ENCODE measurements around the gene SORCS2.

DNA sequence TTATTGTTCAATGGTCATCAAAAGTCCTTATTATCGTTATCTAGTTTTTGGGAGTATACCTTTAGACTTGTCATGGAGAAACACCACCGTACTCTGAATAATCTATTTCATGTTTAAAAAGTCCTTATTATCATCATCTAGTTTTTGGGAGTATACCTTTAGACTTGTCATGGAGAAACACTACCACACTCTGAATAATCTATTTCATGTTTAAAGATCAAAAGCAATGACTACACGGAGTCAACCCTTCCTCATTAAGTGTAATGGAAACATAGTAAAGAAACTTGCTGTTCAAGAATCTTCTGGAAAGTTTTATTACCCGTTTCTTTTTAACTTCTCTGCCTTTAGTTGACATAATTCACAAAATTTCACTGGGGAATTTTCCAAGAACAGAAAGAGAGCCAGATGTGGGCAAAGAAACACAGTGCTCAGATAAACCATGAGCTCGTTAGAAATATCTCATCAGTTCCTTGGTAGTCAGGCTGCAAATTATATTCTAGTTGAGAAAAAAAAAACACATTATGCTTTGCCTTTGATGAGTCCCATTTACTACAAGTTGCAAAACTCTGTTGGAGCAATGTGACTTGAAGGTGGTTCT, 588.5 kb downstream of the SORCS2 start:
- TF ChIP-seq, protein P1, sequence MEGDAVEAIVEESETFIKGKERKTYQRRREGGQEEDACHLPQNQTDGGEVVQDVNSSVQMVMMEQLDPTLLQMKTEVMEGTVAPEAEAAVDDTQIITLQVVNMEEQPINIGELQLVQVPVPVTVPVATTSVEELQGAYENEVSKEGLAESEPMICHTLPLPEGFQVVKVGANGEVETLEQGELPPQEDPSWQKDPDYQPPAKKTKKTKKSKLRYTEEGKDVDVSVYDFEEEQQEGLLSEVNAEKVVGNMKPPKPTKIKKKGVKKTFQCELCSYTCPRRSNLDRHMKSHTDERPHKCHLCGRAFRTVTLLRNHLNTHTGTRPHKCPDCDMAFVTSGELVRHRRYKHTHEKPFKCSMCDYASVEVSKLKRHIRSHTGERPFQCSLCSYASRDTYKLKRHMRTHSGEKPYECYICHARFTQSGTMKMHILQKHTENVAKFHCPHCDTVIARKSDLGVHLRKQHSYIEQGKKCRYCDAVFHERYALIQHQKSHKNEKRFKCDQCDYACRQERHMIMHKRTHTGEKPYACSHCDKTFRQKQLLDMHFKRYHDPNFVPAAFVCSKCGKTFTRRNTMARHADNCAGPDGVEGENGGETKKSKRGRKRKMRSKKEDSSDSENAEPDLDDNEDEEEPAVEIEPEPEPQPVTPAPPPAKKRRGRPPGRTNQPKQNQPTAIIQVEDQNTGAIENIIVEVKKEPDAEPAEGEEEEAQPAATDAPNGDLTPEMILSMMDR (conservative IDR thresholded peaks at IDR 0.05; ENCODE audit: low read depth, low read length) = no peak
- no peak for TF ChIP-seq EZH2 (IDR thresholded peaks at IDR 0.05; ENCODE audit: borderline replicate concordance, low read depth, low read length, poor library complexity, severe bottlenecking)

All from A673 (cell line).